AG04449 (cell line): ENCODE results near the gene NAALADL2.

Experiments used
- CTCF ChIA-PET: fragments of 350-600 bp; formaldehyde crosslinking; extraction: SDS; loops from one replicate; lab custom pipeline; 2021; ENCODE audit warnings: antibody characterized with exemption; lab: Yijun Ruan, JAX
- POLR2A ChIA-PET: fragments of 400-600, 350-600 bp; formaldehyde crosslinking; extraction: SDS; loops from one replicate; lab custom pipeline; 2020; ENCODE audit warnings: antibody characterized with exemption, inconsistent platforms; lab: Yijun Ruan, JAX
- DNase-seq: peaks from one replicate; pipeline ENCODE4 v3.0.0-alpha.2; 2010; ENCODE audit warnings: low read depth, low spot score
- H3K4me3 ChIP-seq: 2 replicates; pipeline ENCODE4 v1.5.1; 2011; ENCODE audit warnings: low read depth, mild to moderate bottlenecking, control low read depth, low read length
- TF ChIP-seq, protein P1 (sequence below): IDR thresholded peaks from one replicate; pipeline ENCODE4 v1.5.1; 2011; ENCODE audit warnings: mild to moderate bottlenecking, moderate library complexity, low read length, control low read depth, inconsistent platforms; ENCODE audit not compliant: insufficient read depth; ENCODE audit errors: missing control alignments

The NAALADL2 gene

DNA sequence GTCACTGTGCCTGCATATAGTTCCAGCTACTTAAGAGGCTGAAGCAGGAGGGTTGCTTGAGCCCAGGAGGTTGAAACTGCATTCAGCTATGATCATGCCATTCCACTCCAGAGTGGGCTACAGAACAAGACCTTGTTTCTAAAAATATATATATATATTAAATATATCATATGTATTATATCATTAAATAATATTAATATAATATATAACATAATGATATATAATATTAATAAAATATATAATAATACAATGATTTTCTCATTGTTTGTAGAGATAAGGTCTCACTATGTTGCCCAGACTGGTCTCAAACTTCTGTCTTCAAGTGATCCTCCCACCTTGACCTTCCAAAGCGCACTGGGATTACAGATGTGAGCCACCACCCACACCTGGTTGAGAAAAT is 101.8 kb downstream of the NAALADL2 start:
- TF ChIP-seq, protein P1, sequence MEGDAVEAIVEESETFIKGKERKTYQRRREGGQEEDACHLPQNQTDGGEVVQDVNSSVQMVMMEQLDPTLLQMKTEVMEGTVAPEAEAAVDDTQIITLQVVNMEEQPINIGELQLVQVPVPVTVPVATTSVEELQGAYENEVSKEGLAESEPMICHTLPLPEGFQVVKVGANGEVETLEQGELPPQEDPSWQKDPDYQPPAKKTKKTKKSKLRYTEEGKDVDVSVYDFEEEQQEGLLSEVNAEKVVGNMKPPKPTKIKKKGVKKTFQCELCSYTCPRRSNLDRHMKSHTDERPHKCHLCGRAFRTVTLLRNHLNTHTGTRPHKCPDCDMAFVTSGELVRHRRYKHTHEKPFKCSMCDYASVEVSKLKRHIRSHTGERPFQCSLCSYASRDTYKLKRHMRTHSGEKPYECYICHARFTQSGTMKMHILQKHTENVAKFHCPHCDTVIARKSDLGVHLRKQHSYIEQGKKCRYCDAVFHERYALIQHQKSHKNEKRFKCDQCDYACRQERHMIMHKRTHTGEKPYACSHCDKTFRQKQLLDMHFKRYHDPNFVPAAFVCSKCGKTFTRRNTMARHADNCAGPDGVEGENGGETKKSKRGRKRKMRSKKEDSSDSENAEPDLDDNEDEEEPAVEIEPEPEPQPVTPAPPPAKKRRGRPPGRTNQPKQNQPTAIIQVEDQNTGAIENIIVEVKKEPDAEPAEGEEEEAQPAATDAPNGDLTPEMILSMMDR: no peak
- no peak overlapping the region for H3K4me3 ChIP-seq
- ChIA-PET POLR2A (no interaction called here), CTCF (interaction anchor here (1.3 kb wide), 1 partner anchor 37 kb away, joined by 3 read pairs; no protein-coding TSS in a partner anchor)
- no peak for DNase-seq

DNA sequence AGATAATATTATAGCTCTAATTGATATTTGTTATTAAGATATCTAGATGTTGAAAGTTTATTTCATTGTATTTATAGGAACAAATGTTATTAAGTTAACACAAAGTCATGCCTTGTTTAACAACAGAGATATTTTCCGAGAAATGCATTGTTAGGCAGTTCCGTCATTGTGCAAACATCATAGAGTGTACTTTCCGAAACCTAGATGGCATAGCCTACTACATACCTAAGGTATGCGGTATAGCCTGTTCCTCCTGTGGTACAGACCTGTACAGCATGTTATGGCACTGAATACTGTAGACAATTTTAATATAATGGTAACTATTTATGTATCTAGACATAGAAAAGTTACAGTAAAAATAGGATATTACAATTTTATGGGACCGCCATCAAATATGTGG is 114.3 kb downstream of the NAALADL2 start:
- ChIA-PET CTCF (interaction anchor here (0.6 kb wide), 1 partner anchor 302 kb away, joined by 3 read pairs; no protein-coding TSS in a partner anchor), POLR2A (no interaction called here)
- TF ChIP-seq, protein P1: no peak
- H3K4me3 ChIP-seq: no peak overlapping the region
- no peak for DNase-seq

DNA sequence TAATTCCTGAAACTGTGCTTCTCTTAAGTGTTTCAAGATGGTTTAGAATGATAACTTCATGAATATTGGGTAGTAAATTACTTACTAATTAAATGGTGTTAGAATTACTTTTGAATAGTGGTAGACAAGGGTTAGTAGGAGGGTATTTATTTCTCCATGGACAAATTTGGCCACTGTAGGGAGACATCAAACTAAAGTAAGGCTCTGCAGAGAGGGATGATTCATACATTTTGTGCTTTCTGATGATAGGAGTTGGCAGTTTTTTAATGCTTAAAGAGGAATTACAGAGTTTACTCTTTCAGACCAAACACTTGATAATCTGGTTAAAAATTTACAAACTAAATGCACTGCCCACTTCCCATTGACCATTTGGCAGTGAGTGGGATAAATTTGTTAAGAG is 127.6 kb downstream of the NAALADL2 start:
- H3K4me3 ChIP-seq: no peak overlapping the region
- CTCF ChIA-PET: no interaction called here
- TF ChIP-seq, protein P1: no peak
- POLR2A ChIA-PET: no interaction called here
- no peak for DNase-seq

DNA sequence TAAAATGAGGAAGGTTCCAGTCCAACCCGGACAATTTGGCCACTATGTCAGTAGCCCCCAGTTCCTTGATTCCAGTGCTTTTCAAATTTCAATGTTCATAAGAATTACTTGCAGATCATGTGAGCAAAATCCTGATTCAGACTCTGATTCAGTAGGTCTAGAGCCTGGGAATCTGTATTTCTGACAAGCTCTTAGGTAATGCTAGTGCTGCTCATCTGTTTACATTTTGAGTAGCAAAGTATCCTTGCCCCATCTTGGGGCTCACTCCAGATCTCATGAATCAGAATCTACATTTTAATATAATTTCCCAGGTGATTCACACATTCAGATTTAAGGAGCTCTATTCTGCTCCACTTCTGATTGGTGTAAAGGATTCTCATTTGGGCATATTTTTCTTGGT is 142.0 kb downstream of the NAALADL2 start:
- no peak for DNase-seq
- no peak overlapping the region for H3K4me3 ChIP-seq
- POLR2A ChIA-PET: interaction anchor here (0.7 kb wide), 1 partner anchor 274 kb away, joined by 3 read pairs; no protein-coding TSS in a partner anchor
- CTCF ChIA-PET: interaction anchor here (0.6 to 1.6 kb wide), 4 partner anchors 10 to 145 kb away, joined by 3 read pairs; no protein-coding TSS in a partner anchor
- TF ChIP-seq, protein P1: no peak

DNA sequence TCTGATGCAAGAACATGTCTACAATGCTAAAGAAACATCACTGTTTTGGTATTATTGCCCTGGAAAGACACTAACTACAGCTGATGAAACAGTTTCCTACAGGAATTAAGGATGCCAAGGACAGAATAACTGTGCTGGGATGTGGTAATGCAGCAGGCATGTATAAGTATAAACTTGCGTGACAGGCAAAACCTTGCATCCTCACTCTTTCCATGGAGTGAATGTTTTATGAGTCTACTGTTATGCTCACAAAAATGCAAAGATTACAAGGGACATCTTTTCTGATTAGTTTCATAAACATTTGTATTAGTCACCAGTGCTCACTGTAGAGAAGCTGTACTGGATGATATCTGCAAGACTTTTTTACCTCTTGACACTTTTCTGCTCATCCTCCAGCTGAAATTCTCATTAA is 143.6 kb downstream of the NAALADL2 start:
- DNase-seq: peak; percentile 99
- TF ChIP-seq, protein P1: no peak
- no peak overlapping the region for H3K4me3 ChIP-seq
- ChIA-PET POLR2A (interaction anchor here (0.5 to 1.4 kb wide), 4 partner anchors 52 to 562 kb away, joined by 4 to 8 read pairs (median 4); no protein-coding TSS in a partner anchor), CTCF (no interaction called here)

DNA sequence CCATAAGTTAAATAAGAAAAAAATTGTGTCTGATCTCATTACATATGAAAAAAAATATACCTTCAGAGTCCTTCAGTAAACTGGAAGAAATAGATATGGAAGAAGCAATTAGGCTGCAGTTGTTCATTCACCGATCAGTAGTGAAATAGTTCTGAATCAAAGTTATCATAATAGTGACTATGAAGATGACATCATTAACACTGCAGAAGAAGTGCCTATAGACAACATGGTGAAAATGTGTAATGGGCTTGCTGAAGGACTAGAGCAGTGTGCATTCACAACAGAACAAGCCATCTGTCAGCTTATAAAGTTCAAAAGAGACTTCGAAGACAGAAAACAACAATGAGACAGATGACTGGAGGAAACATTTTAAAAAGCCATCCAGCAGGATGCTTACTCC is 144.5 kb downstream of the NAALADL2 start:
- CTCF ChIA-PET: interaction anchor here (0.6 kb wide), 1 partner anchor 93 kb away, joined by 4 read pairs; no protein-coding TSS in a partner anchor
- POLR2A ChIA-PET: no interaction called here
- H3K4me3 ChIP-seq: no peak overlapping the region
- TF ChIP-seq, protein P1: no peak
- no peak for DNase-seq
